Inflammatory macrophage treated with lipopolysaccharide for 4 hours (primary cell): ENCODE measurements around the gene PRSS57.
"Not testable (repeated sequence)": the region's sequence is repeated elsewhere in the genome, so short reads cannot be mapped to it uniquely, and the experiment has no call there.

Experiments
- DNase-seq: peaks from one replicate; pipeline ENCODE4 v3.0.0-alpha.2; 2020

The PRSS57 gene

GRCh38 chr19:666985-667573 lies 28.2 kb downstream of the PRSS57 start:
- DNase-seq, result not testable (repeated sequence)

DNA sequence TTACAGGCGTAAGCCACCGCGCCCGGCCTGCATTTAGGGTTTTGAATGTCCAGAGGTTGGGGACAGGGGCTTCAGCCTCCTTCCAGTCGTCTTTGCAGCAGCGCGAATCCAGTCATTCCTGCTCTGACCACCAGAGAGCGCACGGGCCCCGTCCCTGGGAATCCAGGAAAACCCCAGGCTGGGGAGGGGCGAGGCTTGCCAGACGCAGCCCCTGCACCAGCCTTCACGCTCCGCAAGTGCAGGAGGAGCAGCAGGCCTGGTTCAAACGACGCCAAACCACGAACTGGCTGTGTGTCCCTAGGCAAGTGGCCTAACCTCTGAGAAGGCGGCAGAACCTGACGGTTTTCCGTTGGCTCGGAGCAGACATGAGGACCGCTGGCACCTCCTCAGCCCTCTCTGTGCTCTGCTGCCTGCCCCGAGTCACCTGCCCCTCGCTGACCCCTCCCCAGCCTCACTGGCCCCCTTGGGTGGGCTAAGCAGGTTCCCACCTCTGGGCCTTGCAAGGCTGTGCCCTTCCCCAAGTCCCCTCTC lies 30.3 kb downstream of the PRSS57 start:
- DNase-seq, result peak; percentile 61

GRCh38 chr19:663682-664117 lies 31.6 kb downstream of the PRSS57 start:
- no peak for DNase-seq

DNA sequence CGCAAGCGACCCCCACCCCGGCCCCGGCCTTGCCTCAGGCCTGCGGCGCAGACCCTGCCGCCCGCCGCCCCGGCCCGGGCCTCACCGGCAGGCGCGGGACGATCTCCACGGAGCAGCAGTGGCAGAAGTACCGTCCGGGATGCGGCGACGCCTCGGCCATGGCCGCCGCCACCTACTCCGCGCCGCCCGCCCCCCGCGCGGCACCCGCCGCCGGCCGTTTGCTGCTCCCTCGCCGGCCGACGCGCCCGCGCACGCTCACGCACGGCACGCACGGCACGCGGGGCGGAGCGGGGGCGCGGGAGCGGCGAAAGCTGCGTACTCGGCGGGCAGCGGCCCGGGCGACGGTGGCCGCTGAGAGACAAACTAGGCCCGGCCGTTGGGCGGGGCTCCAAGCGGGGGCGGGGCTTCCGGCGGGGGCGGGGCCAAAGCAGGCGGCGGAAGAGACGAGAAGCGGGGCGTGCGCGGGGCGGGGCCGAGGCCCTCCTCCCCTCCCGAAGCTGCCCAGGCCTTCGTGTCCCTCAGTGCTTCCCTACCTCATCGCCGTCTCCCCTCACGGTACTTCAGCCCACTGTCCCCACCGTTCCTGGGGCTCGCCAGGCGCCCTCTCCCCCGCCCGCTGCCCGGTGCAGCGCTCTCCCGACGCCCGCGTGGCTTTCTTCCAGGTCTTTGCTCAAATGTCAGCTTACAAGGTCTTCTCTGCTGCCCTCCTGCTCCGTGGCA lies 32.1 kb downstream of the PRSS57 start, which contains the start of gene RNF126:
Gene RNF126, minus strand, starts transcription at position 253 of the 720 bp plus-strand sequence. Its CDS starts 93 bp downstream, at position 160.
- DNase-seq, result peak; percentile 91

DNA sequence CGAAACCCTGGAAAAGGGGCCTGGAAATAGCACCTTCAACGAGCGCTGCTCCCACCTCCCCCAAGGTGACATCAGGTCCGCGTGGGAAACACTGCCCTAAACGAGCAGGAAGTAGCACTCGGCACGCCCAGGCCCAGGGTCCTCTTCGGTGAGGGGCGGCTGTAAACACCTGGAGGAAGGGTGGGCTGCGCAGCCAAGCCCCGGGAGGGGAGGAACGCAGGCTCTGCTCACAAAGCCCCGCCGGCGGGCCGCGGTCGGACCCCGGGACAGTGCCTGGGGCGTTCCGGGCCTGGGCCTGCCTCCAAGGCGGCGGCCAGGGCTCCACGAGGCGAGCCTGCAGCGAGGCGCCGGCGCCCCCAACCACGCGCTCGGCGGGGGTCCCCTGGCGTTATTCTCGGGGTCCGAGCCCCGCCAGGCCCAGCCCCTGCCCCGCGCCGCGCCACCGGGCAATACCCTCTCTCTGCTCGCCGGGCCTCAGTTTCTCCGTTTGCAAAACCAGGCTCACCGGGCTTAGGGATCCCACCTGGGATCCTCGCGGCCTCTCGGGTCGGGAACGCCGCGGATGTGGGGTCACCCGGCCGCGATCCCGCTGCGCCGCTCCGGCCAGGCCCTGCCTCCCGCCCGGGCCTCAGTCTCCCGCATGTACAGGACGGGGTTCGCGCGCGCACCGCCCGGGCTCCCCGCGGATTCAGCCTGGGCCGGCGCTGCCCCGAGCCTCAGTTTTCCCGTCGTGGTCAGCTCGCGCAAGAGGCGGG lies 32.9 kb downstream of the PRSS57 start:
- DNase-seq, result peak; percentile 62

- DNase-seq, result peak; percentile 45
These were observed 33.6 kb downstream of the PRSS57 start for GRCh38 chr19:661427-662196.

GRCh38 chr19:660793-661426 lies 34.3 kb downstream of the PRSS57 start:
- no peak for DNase-seq

DNA sequence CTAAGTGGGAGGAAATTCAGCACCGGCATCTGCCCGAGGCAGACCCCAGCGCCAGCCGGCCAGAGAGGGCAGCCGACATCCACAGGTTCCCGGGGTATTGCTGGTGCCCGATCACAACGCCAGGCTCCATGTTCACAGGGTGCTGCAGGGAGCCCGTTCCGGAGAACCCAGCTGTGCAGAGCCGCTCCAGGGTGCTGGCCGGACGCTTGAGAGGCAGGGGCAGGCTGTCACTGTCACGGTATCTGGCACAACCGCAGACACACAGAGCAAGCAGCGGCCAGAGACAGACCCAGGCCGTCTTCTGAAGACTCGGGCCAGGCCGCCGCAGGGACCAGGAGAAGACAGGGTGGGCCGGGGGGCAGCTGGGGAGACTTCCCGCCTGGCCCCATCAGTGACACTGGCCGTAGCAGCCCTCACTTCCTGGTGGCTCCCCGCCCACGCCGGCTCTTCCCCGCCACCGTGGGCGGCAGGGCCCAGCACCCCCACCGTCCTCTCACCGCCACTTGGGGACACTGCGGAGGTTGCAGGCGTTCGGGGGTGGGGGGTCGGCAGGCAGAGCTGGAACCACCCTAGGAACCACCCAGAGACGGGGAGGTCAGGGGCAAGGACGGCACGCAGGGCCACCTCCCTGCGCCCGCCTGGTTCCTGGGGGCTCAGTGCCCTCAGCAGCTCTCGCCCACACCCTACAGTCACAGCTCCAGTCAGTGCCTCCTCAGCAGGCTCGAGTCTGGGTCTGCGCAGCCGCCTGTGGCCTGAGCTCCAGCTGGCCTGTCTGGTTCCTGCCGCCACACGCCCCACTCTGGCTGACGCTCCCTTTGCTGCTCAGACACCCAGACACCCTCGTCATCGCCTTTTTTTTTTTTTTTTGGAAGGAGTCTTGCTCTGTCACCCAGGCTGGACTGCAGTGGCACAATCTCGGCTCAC lies 36.1 kb downstream of the PRSS57 start:
- peak; percentile 38 for DNase-seq

DNA sequence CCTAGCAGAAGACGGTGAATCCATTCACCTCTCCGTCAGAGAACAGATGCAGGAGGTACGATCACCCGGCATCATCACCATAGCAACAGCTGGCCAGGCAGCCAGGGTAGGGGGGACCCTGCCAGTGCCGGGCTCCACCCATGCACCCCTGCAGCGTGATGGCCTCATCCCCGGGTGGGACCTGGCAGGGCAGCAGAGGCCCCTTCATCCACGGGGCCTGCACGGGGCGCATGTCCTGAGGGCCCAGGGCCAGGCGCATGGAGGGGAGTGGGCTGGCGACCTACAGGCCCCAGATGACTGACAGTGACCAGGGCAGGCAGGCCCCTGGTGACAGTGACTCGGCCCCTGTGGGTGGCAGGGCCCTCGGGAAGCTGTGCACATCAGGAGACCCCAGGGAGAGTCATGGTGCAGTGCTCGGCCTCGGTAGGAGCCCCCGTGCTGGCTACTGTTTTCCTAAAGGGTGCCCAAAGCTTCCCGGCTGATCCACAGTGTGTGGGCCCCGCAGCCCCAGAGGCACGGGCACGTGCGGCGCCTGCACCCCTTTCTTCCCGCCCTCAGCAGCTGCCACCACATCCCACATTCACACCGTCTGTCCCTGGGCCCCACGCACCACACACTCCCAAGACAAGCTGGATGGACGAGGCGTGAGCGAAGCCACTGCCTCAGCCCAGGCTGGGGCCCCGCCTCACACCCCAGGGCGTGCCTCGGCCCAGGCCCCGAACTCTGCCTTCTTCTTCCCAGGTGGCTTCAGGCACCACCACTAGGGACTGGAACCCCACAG lies 37.0 kb downstream of the PRSS57 start:
- no peak for DNase-seq

DNA sequence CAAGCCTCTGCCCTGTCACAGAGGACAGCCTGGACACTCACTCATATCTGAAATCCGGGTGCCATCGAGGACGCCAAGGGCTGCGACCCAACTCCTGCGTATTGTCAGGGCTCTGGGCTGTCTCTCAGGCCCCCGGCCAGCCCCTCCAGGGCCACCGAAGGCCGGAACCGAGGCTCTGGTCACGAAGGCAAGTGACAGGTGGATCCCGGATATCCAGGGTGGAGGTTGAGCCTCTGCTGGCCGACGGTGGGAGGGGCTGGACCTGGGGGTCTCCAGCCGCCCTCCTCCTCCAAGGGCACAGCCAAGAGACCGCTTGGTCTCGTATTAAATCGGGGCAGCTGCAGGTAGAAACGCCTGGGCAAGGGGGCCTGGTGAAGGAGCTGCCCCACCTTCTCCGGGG lies 37.6 kb downstream of the PRSS57 start:
- DNase-seq, result no peak

DNA sequence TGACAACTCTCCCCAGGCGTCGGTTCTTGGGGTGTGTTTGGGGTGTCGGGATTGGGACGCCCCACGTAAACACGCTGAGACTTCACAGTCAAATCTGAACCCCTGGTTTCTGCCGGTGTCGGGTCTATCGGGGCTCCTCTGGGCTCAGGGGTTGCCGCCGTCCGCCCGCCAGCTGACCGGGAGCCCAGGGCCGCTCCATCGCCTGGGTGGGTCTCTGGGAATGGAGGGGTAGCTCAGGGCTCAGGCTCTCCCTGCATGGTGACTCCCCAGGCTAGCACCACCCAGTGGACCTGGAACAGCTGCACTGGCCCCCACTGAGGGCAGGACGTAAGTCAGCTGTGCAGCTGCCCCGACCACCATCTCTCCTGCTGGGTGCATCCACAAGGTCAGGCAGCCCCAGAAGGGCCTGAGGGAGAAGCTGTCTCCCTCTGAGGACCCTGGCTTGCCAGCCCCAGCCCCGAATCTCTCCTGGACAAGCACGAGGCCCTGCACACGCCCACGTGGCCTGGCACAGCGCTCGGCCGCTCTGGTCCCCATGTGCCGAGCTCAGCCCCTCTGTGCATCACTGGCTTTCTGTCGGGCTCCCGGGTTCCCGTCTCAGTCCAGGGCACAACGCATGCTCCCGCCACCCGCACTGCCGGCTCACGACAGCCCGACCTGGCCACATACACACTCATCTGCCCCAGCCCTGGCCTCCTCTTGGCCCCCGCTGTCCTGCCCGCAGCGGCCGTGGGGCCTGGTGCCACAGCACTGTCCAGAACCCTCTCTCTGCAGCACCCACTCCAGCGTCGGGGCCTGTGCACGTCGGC lies 38.3 kb downstream of the PRSS57 start:
- DNase-seq, result no peak

- no peak for DNase-seq
These were observed 39.6 kb downstream of the PRSS57 start for GRCh38 chr19:655691-656090.

DNA sequence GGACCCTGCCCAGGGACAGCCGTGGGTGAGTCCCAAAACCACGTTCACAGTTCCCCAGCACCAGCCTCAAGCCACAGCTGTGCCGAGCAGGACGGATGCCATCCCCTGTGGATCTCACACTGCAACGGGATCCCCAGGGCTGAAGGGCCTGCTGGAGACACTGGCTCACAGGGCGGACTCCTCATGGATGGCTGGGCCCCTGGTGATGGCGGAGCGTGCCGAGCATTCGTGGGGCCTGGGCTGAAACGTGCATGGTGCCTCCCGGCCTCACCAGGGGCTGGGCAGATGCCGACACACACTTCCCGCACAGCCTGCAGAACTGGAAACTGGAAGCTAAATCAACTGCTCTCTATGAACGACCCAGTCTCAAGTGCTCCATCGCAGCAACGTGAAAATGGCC lies 41.8 kb downstream of the PRSS57 start:
- DNase-seq, result no peak

GRCh38 chr19:652467-653389 lies 42.5 kb downstream of the PRSS57 start:
- DNase-seq, result no peak

DNA sequence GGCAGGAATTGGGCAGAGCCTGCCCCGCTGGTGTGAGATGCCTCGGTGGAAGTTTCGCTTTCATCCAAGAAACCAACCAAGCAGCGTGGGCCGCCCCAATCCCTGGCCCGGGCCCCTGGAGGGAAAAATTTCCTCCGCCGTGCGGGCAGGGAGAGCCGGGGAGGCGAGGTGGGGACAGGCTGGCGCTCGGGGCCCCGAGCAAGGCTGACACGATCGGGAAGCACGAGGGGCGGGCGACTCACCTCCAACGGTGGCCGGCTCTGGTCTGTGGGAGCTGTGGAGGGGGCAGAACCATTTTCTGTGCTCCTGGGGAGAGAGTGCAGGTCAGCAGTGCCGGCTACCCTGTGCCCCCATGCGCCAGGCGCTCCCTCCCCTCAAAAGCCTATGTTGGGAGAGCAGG lies 43.3 kb downstream of the PRSS57 start:
- DNase-seq, result no peak

GRCh38 chr19:651114-651818 lies 44.0 kb downstream of the PRSS57 start:
- no peak for DNase-seq

- no peak for DNase-seq
These were observed 45.1 kb downstream of the PRSS57 start for GRCh38 chr19:650121-650520.
